GM12878 (cell line): ENCODE measurements around the gene LPCAT3. TPM values are rescaled to one million over a fixed set of nuclear protein-coding genes. Genes with fewer than 3 reads are reported as not detected.

Source experiments
- ATAC-seq: fragments of 200-7000 bp; cut with Tn5 transposase; 3 replicates; pipeline ENCODE4 v1.9.1; 2020; ENCODE audit warnings: mild to moderate bottlenecking, moderate library complexity
- BruUV-seq: library from RNA; stranded (reverse); fragments of 400-500 nt; replicated peaks from 2 replicates; lab custom pipeline; 2021; lab: Mats Ljungman, UMichigan
- CTCF ChIA-PET: fragments of 300-600 bp; sonication (Branson Sonifier 250); formaldehyde crosslinking; extraction: SDS; loops from one replicate; lab custom pipeline; 2021; ENCODE audit warnings: inconsistent platforms; lab: Yijun Ruan, JAX
- POLR2A ChIA-PET: fragments of 350-600 bp; formaldehyde crosslinking; extraction: SDS; loops from one replicate; lab custom pipeline; 2021; ENCODE audit warnings: inconsistent platforms; lab: Charles Lee
- RAD21 ChIA-PET: fragments of 300-600 bp; sonication (Branson Sonifier 250); formaldehyde crosslinking; loops from one replicate; lab custom pipeline; 2023; ENCODE audit warnings: antibody characterized with exemption; ENCODE audit not compliant: unreplicated experiment; lab: Charles Lee
- SMC1A ChIA-PET: fragments of 300-600 bp; sonication (Branson Sonifier 250); formaldehyde crosslinking; loops from one replicate; lab custom pipeline; 2023; ENCODE audit not compliant: unreplicated experiment, uncharacterized antibody; lab: Charles Lee
- DNase-seq: peaks from one replicate; pipeline ENCODE4 v3.0.0-alpha.2; 2011; ENCODE audit warnings: low read depth, low spot score
- FAIRE-seq: peaks from 3 replicates; lab custom pipeline; 2011; peaks lifted over from hg19 to GRCh38; lab: Jason Lieb, UNC
- H2AFZ ChIP-seq: 2 replicates; pipeline ENCODE4 v1.6.0; 2011; ENCODE audit warnings: low read depth, low read length, control low read depth; ENCODE audit not compliant: control insufficient read depth
- H3K27ac ChIP-seq: 2 replicates; pipeline ENCODE4 v1.5.1; 2011; ENCODE audit warnings: control low read depth; ENCODE audit not compliant: control insufficient read depth, insufficient read depth
- H3K27me3 ChIP-seq, 2 experiments: replicated peaks in 1 of 2; 2 replicates each; pipeline versions ENCODE4 v1.6.0 to v1.6.1; 2011; ENCODE audit warnings: low read length in 1 of 2; ENCODE audit not compliant: control insufficient read depth in 2 of 2, insufficient read depth in 2 of 2
- H3K36me3 ChIP-seq, 2 experiments: 2 replicates each; pipeline ENCODE4 v1.5.1; 2011; ENCODE audit warnings: low read length in 1 of 2; ENCODE audit not compliant: control insufficient read depth in 2 of 2, insufficient read depth in 2 of 2
- H3K4me1 ChIP-seq: 2 replicates; pipeline ENCODE4 v1.6.1; 2011; ENCODE audit warnings: mild to moderate bottlenecking, low read length, moderate library complexity, mixed read lengths; ENCODE audit not compliant: control insufficient read depth, insufficient read depth
- H3K4me2 ChIP-seq: 2 replicates; pipeline ENCODE4 v1.6.0; 2011; ENCODE audit warnings: control low read depth; ENCODE audit not compliant: control insufficient read depth, insufficient read depth
- H3K4me3 ChIP-seq: fragments of 200-600 bp; sonication (generic); 2 replicates; pipeline ENCODE4 v1.5.1; 2016
- H3K79me2 ChIP-seq: 2 replicates; pipeline ENCODE4 v1.6.0; 2011; ENCODE audit warnings: low read length; ENCODE audit not compliant: control insufficient read depth, insufficient read depth
- H3K9ac ChIP-seq: 2 replicates; pipeline ENCODE4 v1.8.0; 2011; ENCODE audit warnings: low read length, control low read depth, mixed read lengths; ENCODE audit not compliant: control insufficient read depth, insufficient read depth
- H3K9me3 ChIP-seq: replicated peaks from 3 replicates; pipeline ENCODE4 v1.5.1; 2011; ENCODE audit warnings: mild to moderate bottlenecking, low read length; ENCODE audit not compliant: control insufficient read depth, insufficient read depth
- H4K20me1 ChIP-seq: 2 replicates; pipeline ENCODE4 v1.6.0; 2011; ENCODE audit not compliant: control insufficient read depth, insufficient read depth
- BCL11A ChIP-seq: IDR thresholded peaks from 2 replicates; pipeline ENCODE4 v1.6.1; 2011; ENCODE audit warnings: low read depth, low read length
- CBFB ChIP-seq: IDR thresholded peaks from 2 replicates; pipeline ENCODE4 v1.6.1; 2016; ENCODE audit warnings: antibody characterized with exemption, low read depth
- CTCF ChIP-seq, 3 experiments: IDR thresholded peaks in 2 of 3; conservative IDR thresholded peaks in 1 of 3; 2 replicates each; pipeline ENCODE4 v1.5.1; 2011; ENCODE audit warnings: low read depth in 3 of 3, low read length in 3 of 3, mild to moderate bottlenecking in 3 of 3, control low read depth in 2 of 3, moderate library complexity in 2 of 3, inconsistent platforms in 1 of 3, mixed read lengths in 1 of 3; ENCODE audit not compliant: control insufficient read depth in 2 of 3, insufficient read depth in 1 of 3; ENCODE audit errors: extremely low read depth in 1 of 3
- DPF2 ChIP-seq: fragments of 450-650 bp; IDR thresholded peaks from 2 replicates; pipeline ENCODE4 v1.6.1; 2017; ENCODE audit warnings: mild to moderate bottlenecking
- E2F4 ChIP-seq: IDR thresholded peaks from 2 replicates; pipeline ENCODE4 v1.6.1; 2012; ENCODE audit warnings: low read depth, low read length, improper control_type of control experiment
- EP300 ChIP-seq, 2 experiments: fragments of 150-350 bp in 1 of 2; IDR thresholded peaks; 2 replicates each; pipeline ENCODE4 v1.6.1; 2011 to 2012; ENCODE audit warnings: low read depth in 2 of 2, low read length in 2 of 2, borderline replicate concordance in 1 of 2, improper control_type of control experiment in 1 of 2, inconsistent platforms in 1 of 2; ENCODE audit not compliant: control insufficient read depth in 1 of 2
- HDGF ChIP-seq: fragments of 450-650 bp; IDR thresholded peaks from 2 replicates; pipeline ENCODE4 v1.6.1; 2016; ENCODE audit warnings: antibody characterized with exemption
- LARP7 ChIP-seq: fragments of 450-650 bp; IDR thresholded peaks from 2 replicates; pipeline ENCODE4 v1.6.1; 2017; ENCODE audit warnings: mild to moderate bottlenecking
- MYB ChIP-seq: fragments of 150-350 bp; IDR thresholded peaks from 2 replicates; pipeline ENCODE4 v1.6.1; 2014; ENCODE audit warnings: mild to moderate bottlenecking, low read depth, low read length, borderline replicate concordance
- MYC ChIP-seq: IDR thresholded peaks from 2 replicates; pipeline ENCODE4 v1.6.1; 2011; ENCODE audit warnings: mild to moderate bottlenecking, low read length, moderate library complexity, inconsistent platforms; ENCODE audit not compliant: insufficient read depth, insufficient replicate concordance, insufficient read length, severe bottlenecking
- NFYA ChIP-seq: IDR thresholded peaks from 2 replicates; pipeline ENCODE4 v1.6.1; 2011; ENCODE audit warnings: low read depth, mild to moderate bottlenecking, low read length, improper control_type of control experiment, borderline replicate concordance
- PRDM15 ChIP-seq: fragments of 450-650 bp; formaldehyde crosslinking; IDR thresholded peaks from 2 replicates; pipeline ENCODE4 v1.4.0; 2020; ENCODE audit warnings: mild to moderate bottlenecking, moderate library complexity
- USF1 ChIP-seq: IDR thresholded peaks from 2 replicates; pipeline ENCODE4 v1.6.1; 2011; ENCODE audit warnings: borderline replicate concordance, low read depth, mild to moderate bottlenecking, moderate library complexity, mixed read lengths, low read length; ENCODE audit not compliant: insufficient read depth; ENCODE audit errors: extremely low read length
- ZNF384 ChIP-seq: IDR thresholded peaks from 2 replicates; pipeline ENCODE4 v1.6.1; 2012; ENCODE audit warnings: low read depth, mild to moderate bottlenecking, low read length, improper control_type of control experiment, borderline replicate concordance
- WGBS: methylation state at CpG from one replicate; pipeline ENCODE4 v1.1.6; 2016; ENCODE audit warnings: low lambda C conversion rate; ENCODE audit not compliant: insufficient replicate concordance, insufficient coverage; ENCODE audit errors: missing lambda C conversion rate; 5-methylcytosine and 5-hydroxymethylcytosine counted together
- in situ Hi-C: fragments of 300-500 bp; cut with MboI; formaldehyde crosslinking; loops from 9 replicates; pipeline ENCODE4 v1.14.3; 2018; ENCODE audit warnings: mixed read lengths
- intact Hi-C: fragments of 100-400 bp; cut with micrococcal nuclease; formaldehyde crosslinking; loops from one replicate; pipeline ENCODE4 v1.14.2; 2022; ENCODE audit not compliant: unreplicated experiment
- polyA plus RNA-seq, 11 experiments: library from polyadenylated mRNA; depleted of rRNA in 4 of 11; unstranded in 6 of 11; stranded (reverse) in 5 of 11; fragments of >200 nt; fragmentation: Nextera tagmentation in 4 of 11; fragmentation: Illumina TruSeq in 1 of 11; extraction: Ambion mirVana in 4 of 11; extraction: Trizol in 1 of 11; gene quantifications; 1 replicate in 1 of 11; 2 replicates in 10 of 11; pipeline versions ENCODE4 v1.2.1 to v1.2.3, GENCODE V29; 2011 to 2016; ENCODE audit warnings: inconsistent platforms in 2 of 11, missing spikeins in 2 of 11, low read depth in 1 of 11
- total RNA-seq, 4 experiments: library from RNA; depleted of rRNA in 3 of 4; stranded (reverse); fragments of >200 nt in 3 of 4; fragmentation: Illumina TruSeq in 1 of 4; extraction: Trizol in 1 of 4; gene quantifications; 2 replicates each; pipeline versions ENCODE4 v1.2.1 to v1.2.3, GENCODE V29; 2013 to 2021

The LPCAT3 gene
- total and polyA plus RNA-seq, 10 of the 15 experiments (the other 5 are each of a cell fraction or from before 2014, with no cell fraction given), result 2.6 to 48.3 (median 23.0) TPM

- peaks cover 44% of the 10 kb centered on the region for H3K79me2 ChIP-seq
- no peak for TF ChIP-seq PRDM15 (CRISPR knock-in tag)
- no peak for TF ChIP-seq USF1
- no peak for TF ChIP-seq HDGF
- TF ChIP-seq E2F4, result no peak
- no peak for TF ChIP-seq LARP7
- TF ChIP-seq MYC, result no peak
- TF ChIP-seq CBFB, result no peak
- TF ChIP-seq MYB, result no peak
- no peak for TF ChIP-seq EP300 (IDR thresholded peaks at IDR 0.05; ENCODE audit: borderline replicate concordance in 1 of 2, control insufficient read depth in 1 of 2, low read depth in 2 of 2, low read length in 2 of 2)
- TF ChIP-seq DPF2, result no peak
- TF ChIP-seq NFYA, result no peak
- TF ChIP-seq ZNF384, result no peak
- TF ChIP-seq CTCF (IDR thresholded peaks at IDR 0.05 in 2 of 3, conservative IDR thresholded peaks at IDR 0.05 in 1 of 3; ENCODE audit: control insufficient read depth in 2 of 3, extremely low read depth in 1 of 3, insufficient read depth in 1 of 3, low read depth in 3 of 3, low read length in 3 of 3), result no peak
- TF ChIP-seq BCL11A, result no peak
- BruUV-seq, result no TSS peak
Measured at GRCh38 chr12:6966351-6966750, 51.9 kb downstream of the LPCAT3 start.

More at GRCh38 chr12:6966351-6966750, 51.9 kb downstream of the LPCAT3 start:
- intact Hi-C loops (no loop called here), in situ Hi-C loops (loop anchor here (25.0 kb wide), 1 partner anchor 1671 kb away; no protein-coding TSS in a partner anchor)
- no peak overlapping the region for H3K9ac ChIP-seq
- peaks cover 30 to 31% of the 10 kb centered on the region in 2 experiments for H3K36me3 ChIP-seq
- no peak overlapping the region for H3K27ac ChIP-seq
- no peak for DNase-seq
- SMC1A ChIA-PET, result interaction anchor here (0.5 to 13.2 kb wide), 4 partner anchors 9 to 42 kb away, joined by 3 to 395 read pairs (median 4); partner anchors contain the start of genes C12orf57, PTPN6 and RNU7-1
- H3K4me2 ChIP-seq, result no peak overlapping the region
- no peak overlapping the region for H2AFZ ChIP-seq
- ATAC-seq, result no peak
- H3K27me3 ChIP-seq, result no peaks in the 10 kb centered on the region
- H3K9me3 ChIP-seq, result no peaks in the 10 kb centered on the region
- peaks cover 25% of the 10 kb centered on the region for H3K4me1 ChIP-seq
- no peak for FAIRE-seq
- POLR2A ChIA-PET, result interaction anchor here (2.3 to 13.5 kb wide), 2 partner anchors 10 to 22 kb away, joined by 7 to 524 read pairs; partner anchors contain the start of genes C12orf57, PTPN6 and RNU7-1
- RAD21 ChIA-PET, result interaction anchor here (0.9 to 13.5 kb wide), 4 partner anchors 9 to 146 kb away, joined by 3 to 426 read pairs (median 3); partner anchors contain the start of genes C12orf57 and RNU7-1
- no peaks in the 10 kb centered on the region for H4K20me1 ChIP-seq
- H3K4me3 ChIP-seq, result no peak overlapping the region
- CTCF ChIA-PET, result interaction anchor here (0.8 to 13.2 kb wide), 6 partner anchors 11 to 147 kb away, joined by 3 to 645 read pairs (median 6); partner anchors contain the start of genes C12orf57, PTPN6 and RNU7-1
- WGBS, result 78% methylated on average over 7 of the region's 7 CpGs
